ENCODE measurements around the gene FXN.
"Not testable (repeated sequence)": the region's sequence is repeated elsewhere in the genome, so short reads cannot be mapped to it uniquely, and the experiment has no call there.

Gene FXN

DNA sequence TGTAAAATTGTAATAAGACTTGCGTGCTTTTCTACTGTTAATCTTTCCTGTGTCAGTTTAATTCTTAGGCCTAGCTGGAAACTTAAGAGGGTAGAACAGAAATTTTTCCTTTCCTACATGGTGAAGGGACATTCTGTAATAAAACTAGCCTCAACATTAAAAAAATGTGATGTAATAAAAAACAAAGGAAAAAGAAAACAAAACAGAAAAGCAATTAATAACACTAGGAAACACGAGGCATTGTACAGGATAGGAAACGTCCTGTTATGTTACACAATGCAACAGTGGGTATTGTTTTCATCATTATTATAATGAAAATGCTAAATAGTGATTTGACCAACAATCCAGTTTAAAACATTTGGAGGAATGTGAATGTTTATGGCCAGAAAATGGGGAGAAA lies 47.8 kb downstream of the FXN start:
- DNase-seq (ENCODE audit: low read depth, low spot score) = no peak
- H3K36me3 ChIP-seq (ENCODE audit: control insufficient read depth, insufficient read depth, low read length) = no peaks in the 10 kb centered on the region; the same call in 1 of the 2 replicates
- no peaks in the 10 kb centered on the region for H3K27me3 ChIP-seq (ENCODE audit: control insufficient read depth, insufficient read depth, low read length)
- H3K27ac ChIP-seq (ENCODE audit: low read length) = no peak overlapping the region
- no peaks in the 10 kb centered on the region for H3K4me1 ChIP-seq (ENCODE audit: control insufficient read depth, insufficient read depth, low read length)
- H3K4me3 ChIP-seq (ENCODE audit: low read length) = no peak overlapping the region
- no peaks in the 10 kb centered on the region for H3K9me3 ChIP-seq (ENCODE audit: control insufficient read depth, insufficient read depth, low read length)
- no CpG with 5 or more reads among the region's 3 CpGs for WGBS (ENCODE audit: insufficient coverage, insufficient read length)

DNA sequence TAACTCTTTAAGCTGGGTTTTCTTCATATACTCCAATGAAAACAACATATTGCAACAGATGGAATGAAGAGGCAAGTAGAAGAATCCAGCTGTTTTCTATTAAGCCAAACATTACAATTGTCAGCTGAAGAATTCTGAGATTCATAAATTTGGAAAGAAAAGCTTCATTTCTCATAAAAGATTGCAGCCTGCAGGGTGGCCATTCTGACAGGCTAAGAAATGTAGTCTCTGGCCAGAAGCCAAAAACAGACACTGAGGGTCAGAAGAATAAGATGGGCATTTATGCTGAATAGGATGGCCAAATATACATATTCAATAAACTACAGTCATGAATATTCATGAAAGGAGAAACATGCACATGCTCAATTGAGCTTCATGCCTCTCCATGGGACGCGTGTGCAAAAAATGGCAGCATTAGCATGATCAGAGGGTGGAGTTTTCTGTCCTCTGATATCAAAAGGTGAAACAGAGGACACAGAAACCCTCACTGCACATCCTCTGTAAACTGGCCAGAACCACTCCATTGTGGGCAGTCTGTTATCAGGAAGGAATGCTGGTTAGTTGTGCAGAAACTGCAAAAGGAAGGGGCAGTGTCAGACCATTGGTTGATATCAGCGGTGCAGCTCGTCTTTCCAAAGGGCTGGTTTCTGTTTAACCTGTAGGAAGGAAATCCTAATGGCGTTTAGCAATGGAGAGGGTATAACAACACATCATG lies 50.2 kb downstream of the FXN start:
- Histone ChIP-seq H3K27me3 (ENCODE audit: control insufficient read depth, insufficient read depth, low read length) (no peaks in the 10 kb centered on the region), H3K27ac (ENCODE audit: low read length) (no peak overlapping the region), H3K4me3 (ENCODE audit: low read length) (no peak overlapping the region), H3K36me3 (ENCODE audit: control insufficient read depth, insufficient read depth, low read length) (no peaks in the 10 kb centered on the region; the same call in 1 of the 2 replicates), H3K4me1 (ENCODE audit: control insufficient read depth, insufficient read depth, low read length) (no peaks in the 10 kb centered on the region; the same call in 1 of the 2 replicates), H3K9me3 (ENCODE audit: control insufficient read depth, insufficient read depth, low read length) (no peaks in the 10 kb centered on the region)
- DNase-seq (ENCODE audit: low read depth, low spot score) = no peak
- WGBS (ENCODE audit: insufficient coverage, insufficient read length) = no CpG with 5 or more reads among the region's 5 CpGs

DNA sequence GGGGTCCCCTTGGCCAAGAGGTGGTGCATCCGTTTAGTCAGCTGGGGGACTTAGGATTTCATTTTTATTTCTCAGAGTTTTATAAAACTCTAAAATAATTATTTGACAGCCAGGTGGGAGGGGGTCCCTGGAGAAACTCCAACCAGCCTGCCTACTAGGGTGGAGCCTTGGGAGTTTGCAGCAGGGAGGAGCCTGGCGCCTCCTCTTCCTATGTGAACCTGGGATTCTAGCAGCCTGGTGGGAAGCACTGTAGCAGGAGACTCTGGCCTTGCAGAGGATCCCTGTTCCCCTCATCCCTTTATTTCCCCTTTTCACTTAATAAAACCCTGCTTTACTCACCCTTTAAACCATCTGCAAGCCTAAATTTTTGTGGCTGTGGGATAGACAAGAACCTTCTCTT lies 50.8 kb downstream of the FXN start:
- H3K36me3 ChIP-seq (ENCODE audit: control insufficient read depth, insufficient read depth, low read length) = no peaks in the 10 kb centered on the region; the same call in 1 of the 2 replicates
- WGBS (ENCODE audit: insufficient coverage, insufficient read length) = no CpG with 5 or more reads among the region's 2 CpGs
- no peak overlapping the region for H3K4me3 ChIP-seq (ENCODE audit: low read length)
- no peaks in the 10 kb centered on the region; the same call in 1 of the 2 replicates for H3K4me1 ChIP-seq (ENCODE audit: control insufficient read depth, insufficient read depth, low read length)
- H3K27ac ChIP-seq (ENCODE audit: low read length) = no peak overlapping the region
- DNase-seq (ENCODE audit: low read depth, low spot score) = no peak
- H3K9me3 ChIP-seq (ENCODE audit: control insufficient read depth, insufficient read depth, low read length) = no peaks in the 10 kb centered on the region
- H3K27me3 ChIP-seq (ENCODE audit: control insufficient read depth, insufficient read depth, low read length) = no peaks in the 10 kb centered on the region

DNA sequence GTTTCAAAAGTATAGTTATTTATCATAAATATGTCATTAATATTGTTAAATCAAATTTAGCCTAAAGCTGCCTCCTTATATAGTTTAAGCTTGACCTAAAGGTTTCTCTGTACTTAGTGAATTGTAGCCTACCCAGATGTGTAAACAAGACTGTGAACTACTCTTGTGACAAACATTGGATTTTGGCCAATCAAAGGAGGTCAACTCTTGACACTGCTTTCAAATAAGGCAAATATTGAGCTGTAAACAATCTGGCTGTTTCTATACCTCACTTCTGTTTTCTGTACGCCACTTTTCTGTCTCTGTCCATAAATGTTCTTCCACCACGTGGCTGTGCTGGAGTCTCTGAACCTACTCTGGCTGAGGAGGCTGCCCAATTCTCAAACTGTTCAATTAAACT lies 51.2 kb downstream of the FXN start:
- no peak overlapping the region for H3K4me3 ChIP-seq (ENCODE audit: low read length)
- H3K4me1 ChIP-seq (ENCODE audit: control insufficient read depth, insufficient read depth, low read length) = no peaks in the 10 kb centered on the region; the same call in 1 of the 2 replicates
- no peaks in the 10 kb centered on the region for H3K9me3 ChIP-seq (ENCODE audit: control insufficient read depth, insufficient read depth, low read length)
- WGBS (ENCODE audit: insufficient coverage, insufficient read length) = no CpG with 5 or more reads among the region's 2 CpGs
- no peak for DNase-seq (ENCODE audit: low read depth, low spot score)
- no peaks in the 10 kb centered on the region; the same call in 1 of the 2 replicates for H3K36me3 ChIP-seq (ENCODE audit: control insufficient read depth, insufficient read depth, low read length)
- no peak overlapping the region for H3K27ac ChIP-seq (ENCODE audit: low read length)
- H3K27me3 ChIP-seq (ENCODE audit: control insufficient read depth, insufficient read depth, low read length) = no peaks in the 10 kb centered on the region

DNA sequence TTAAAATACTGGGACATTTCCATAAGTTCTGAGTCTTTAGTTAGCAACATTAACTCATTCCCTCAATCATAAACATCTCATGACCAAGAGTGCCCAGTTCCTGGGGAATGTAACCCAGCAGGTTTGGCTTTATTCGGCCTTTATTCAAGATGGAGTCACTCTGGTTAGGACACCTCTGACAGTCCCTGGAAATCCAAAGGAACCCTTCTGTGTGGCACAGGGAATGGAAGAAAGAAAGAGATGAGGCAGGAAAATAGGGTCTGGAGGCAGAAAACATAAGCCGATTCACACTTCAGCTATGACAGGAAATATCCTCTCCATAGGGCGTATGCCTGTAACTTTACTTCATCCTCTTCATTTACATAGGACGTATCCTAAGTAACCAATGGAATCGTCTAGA lies 53.5 kb downstream of the FXN start:
- H3K36me3 ChIP-seq (ENCODE audit: control insufficient read depth, insufficient read depth, low read length) = no peaks in the 10 kb centered on the region; the same call in 1 of the 2 replicates
- no peak overlapping the region for H3K4me3 ChIP-seq (ENCODE audit: low read length)
- DNase-seq (ENCODE audit: low read depth, low spot score) = no peak
- no peak overlapping the region for H3K27ac ChIP-seq (ENCODE audit: low read length)
- no peaks in the 10 kb centered on the region for H3K9me3 ChIP-seq (ENCODE audit: control insufficient read depth, insufficient read depth, low read length)
- no peaks in the 10 kb centered on the region; the same call in 1 of the 2 replicates for H3K4me1 ChIP-seq (ENCODE audit: control insufficient read depth, insufficient read depth, low read length)
- WGBS (ENCODE audit: insufficient coverage, insufficient read length) = no CpG with 5 or more reads among the region's 5 CpGs
- H3K27me3 ChIP-seq (ENCODE audit: control insufficient read depth, insufficient read depth, low read length) = no peaks in the 10 kb centered on the region

DNA sequence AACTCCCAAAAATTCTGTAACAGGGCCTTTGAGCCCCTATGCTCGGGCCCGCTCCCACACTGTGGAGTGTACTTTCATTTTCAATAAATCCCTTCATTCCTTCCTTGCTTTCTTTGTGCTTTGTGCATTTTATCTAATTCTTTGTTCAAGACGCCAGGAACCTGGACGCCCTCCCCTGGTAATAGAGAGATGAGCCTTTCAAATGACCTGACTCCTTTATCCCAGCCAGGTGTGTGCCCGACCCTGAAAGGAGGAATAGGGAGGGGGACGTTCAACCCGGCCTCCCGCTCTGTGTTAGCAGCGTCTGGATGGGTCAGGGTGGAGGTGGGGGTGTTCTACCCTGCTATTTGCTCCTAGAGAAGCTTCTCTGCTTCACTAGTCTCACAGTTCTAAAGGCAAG lies 53.9 kb downstream of the FXN start:
- Histone ChIP-seq H3K4me3 (ENCODE audit: low read length) (no peak overlapping the region), H3K9me3 (ENCODE audit: control insufficient read depth, insufficient read depth, low read length) (no peaks in the 10 kb centered on the region), H3K27ac (ENCODE audit: low read length) (peak overlapping the region; percentile 48), H3K36me3 (ENCODE audit: control insufficient read depth, insufficient read depth, low read length) (no peaks in the 10 kb centered on the region; the same call in 1 of the 2 replicates), H3K27me3 (ENCODE audit: control insufficient read depth, insufficient read depth, low read length) (no peaks in the 10 kb centered on the region), H3K4me1 (ENCODE audit: control insufficient read depth, insufficient read depth, low read length) (no peaks in the 10 kb centered on the region; the same call in 1 of the 2 replicates)
- no peak for DNase-seq (ENCODE audit: low read depth, low spot score)
- no CpG with 5 or more reads among the region's 9 CpGs for WGBS (ENCODE audit: insufficient coverage, insufficient read length)

DNA sequence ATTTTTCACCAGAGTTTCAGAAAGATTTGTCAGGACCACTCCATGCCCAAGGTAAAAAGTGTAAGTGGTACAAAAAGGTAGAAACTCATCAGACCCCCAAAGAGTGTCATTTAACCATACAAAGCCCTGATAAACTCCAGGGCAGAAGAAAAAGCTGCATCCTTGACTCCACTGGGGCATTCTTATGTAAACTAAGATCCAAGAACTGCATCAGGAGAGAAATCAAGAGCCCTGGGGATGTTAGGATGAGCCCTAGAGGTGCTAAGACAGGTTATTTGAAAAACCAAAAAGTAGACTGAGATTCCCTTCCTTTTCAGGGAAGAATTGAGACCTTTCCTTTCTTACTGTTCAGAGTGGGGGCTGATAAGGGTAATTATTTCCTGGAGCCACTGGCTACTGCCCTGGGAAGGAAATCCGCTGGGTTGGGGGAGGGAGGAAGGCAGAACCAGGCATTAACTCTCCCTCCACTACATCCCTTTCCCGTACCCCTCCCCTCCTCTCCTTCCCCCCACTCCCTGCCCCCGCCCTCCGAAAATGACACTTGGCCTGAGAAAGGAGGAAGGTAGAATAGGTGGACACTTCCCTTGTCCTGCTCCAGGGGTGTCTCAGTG lies 54.7 kb downstream of the FXN start:
- H3K4me1 ChIP-seq (ENCODE audit: control insufficient read depth, insufficient read depth, low read length) = no peaks in the 10 kb centered on the region; the same call in 1 of the 2 replicates
- H3K27ac ChIP-seq (ENCODE audit: low read length) = peak overlapping the region; percentile 48
- no CpG with 5 or more reads among the region's 4 CpGs for WGBS (ENCODE audit: insufficient coverage, insufficient read length)
- no peaks in the 10 kb centered on the region; the same call in 1 of the 2 replicates for H3K36me3 ChIP-seq (ENCODE audit: control insufficient read depth, insufficient read depth, low read length)
- no peaks in the 10 kb centered on the region for H3K9me3 ChIP-seq (ENCODE audit: control insufficient read depth, insufficient read depth, low read length)
- DNase-seq (ENCODE audit: low read depth, low spot score) = no peak
- H3K27me3 ChIP-seq (ENCODE audit: control insufficient read depth, insufficient read depth, low read length) = no peaks in the 10 kb centered on the region
- H3K4me3 ChIP-seq (ENCODE audit: low read length) = no peak overlapping the region

DNA sequence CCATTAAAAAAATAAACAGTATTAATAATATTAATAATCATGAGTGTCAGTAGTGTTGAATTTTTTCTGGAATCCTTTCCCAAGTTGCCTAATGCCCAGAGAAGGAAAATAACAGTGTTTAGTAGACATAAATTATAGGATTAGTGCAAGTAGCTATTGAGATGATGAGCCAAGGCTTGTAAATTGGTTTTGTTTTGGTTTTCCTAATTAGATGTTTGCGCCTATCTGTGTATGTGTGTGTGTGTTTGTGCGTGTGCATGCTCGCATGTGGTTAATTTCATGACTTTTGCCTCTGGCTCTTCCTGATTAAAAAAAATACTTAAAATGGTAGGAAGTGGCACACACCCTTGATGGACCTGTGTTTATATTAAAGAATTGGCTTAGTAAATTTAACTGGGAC lies 55.4 kb downstream of the FXN start:
- H3K9me3 ChIP-seq (ENCODE audit: control insufficient read depth, insufficient read depth, low read length) = no peaks in the 10 kb centered on the region
- no peaks in the 10 kb centered on the region for H3K27me3 ChIP-seq (ENCODE audit: control insufficient read depth, insufficient read depth, low read length)
- H3K36me3 ChIP-seq (ENCODE audit: control insufficient read depth, insufficient read depth, low read length) = no peaks in the 10 kb centered on the region
- no peak overlapping the region for H3K27ac ChIP-seq (ENCODE audit: low read length)
- H3K4me3 ChIP-seq (ENCODE audit: low read length) = no peak overlapping the region
- WGBS (ENCODE audit: insufficient coverage, insufficient read length) = no CpG with 5 or more reads among the region's 3 CpGs
- DNase-seq (ENCODE audit: low read depth, low spot score) = no peak
- no peaks in the 10 kb centered on the region; the same call in 1 of the 2 replicates for H3K4me1 ChIP-seq (ENCODE audit: control insufficient read depth, insufficient read depth, low read length)

DNA sequence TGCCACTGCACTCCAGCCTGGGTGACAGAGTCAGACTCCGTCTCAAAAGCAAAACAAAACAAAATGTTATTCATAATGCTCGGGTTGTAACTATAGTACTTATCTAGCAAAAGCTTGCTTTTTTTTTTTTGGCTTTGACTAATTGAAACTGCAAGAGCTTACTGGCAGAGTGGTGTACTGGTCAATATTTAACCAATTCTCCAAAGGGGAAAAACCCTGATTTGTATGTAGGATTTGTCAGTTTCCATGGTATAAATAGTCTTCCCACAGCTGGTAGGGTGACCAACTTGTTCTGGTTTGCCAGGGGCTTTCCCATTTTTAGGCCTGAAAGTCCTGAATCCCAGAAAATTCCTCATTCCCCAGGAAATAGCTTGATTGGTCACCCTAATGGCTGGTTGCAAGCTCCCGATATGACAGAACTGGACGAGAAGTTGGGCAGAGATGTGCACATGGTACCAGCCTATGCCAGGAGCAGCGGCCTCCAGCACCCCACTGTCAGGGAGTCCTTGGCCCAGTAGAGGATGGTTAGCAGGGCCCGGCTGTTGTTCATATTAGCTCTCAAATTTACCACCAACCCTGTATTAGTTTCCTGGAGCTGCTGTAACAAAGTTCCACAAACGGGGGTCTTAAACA lies 58.0 kb downstream of the FXN start:
- Histone ChIP-seq H3K27ac (ENCODE audit: low read length) (no peak overlapping the region), H3K36me3 (ENCODE audit: control insufficient read depth, insufficient read depth, low read length) (no peaks in the 10 kb centered on the region), H3K9me3 (ENCODE audit: control insufficient read depth, insufficient read depth, low read length) (no peaks in the 10 kb centered on the region), H3K27me3 (ENCODE audit: control insufficient read depth, insufficient read depth, low read length) (no peaks in the 10 kb centered on the region), H3K4me1 (ENCODE audit: control insufficient read depth, insufficient read depth, low read length) (no peaks in the 10 kb centered on the region; the same call in 1 of the 2 replicates), H3K4me3 (ENCODE audit: low read length) (no peak overlapping the region)
- no CpG with 5 or more reads among the region's 7 CpGs for WGBS (ENCODE audit: insufficient coverage, insufficient read length)
- no peak for DNase-seq (ENCODE audit: low read depth, low spot score)

DNA sequence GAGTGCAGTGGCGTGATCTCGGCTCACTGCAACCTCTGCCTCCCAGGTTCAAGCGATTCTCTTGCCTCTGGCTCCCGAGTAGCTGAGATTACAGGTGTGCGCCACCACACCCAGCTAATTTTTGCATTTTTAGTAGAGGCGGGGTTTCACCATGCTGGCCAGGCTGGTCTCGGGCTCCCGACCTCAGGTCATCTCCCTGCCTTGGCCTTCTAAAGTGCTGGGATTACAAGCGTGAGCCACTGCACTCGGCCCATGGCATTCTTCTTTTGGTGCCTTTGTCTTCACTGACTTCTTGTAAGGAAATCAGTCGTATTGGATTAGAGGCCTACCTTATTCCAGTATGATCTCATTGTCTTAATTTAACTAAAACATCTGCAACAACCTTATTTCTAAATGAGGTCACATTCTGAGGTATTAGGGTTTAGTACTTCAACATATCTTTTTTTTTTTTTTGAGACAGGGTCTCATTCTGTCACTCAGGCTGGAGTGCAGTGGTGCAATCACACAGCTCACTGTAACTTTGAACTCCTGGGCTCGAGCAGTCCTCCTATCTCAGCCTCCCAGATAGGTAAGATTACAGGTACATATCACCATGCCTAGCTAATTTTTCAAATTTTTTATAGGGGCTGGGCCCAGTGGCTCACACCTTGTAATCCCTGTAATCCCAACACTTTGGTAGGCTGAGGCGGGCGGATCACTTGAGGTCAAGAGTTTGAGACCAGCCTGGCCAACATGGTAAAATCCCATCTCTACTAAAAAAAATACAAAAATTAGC lies 59.0 kb downstream of the FXN start:
- H3K27ac ChIP-seq (ENCODE audit: low read length); DNase-seq (ENCODE audit: low read depth, low spot score); H3K27me3 ChIP-seq (ENCODE audit: control insufficient read depth, insufficient read depth, low read length); H3K4me1 ChIP-seq (ENCODE audit: control insufficient read depth, insufficient read depth, low read length); H3K36me3 ChIP-seq (ENCODE audit: control insufficient read depth, insufficient read depth, low read length); H3K9me3 ChIP-seq (ENCODE audit: control insufficient read depth, insufficient read depth, low read length); H3K4me3 ChIP-seq (ENCODE audit: low read length): not testable (repeated sequence)
- WGBS (ENCODE audit: insufficient coverage, insufficient read length) = no CpG with 5 or more reads among the region's 14 CpGs
